Endodermal cell (in vitro differentiated cells): ENCODE measurements around the gene SPAG9. TPM values are rescaled to one million over a fixed set of nuclear protein-coding genes. Genes with fewer than 3 reads are reported as not detected.

Source experiments
- DNase-seq: peaks from one replicate; pipeline ENCODE4 v3.0.0-alpha.2; 2017
- H3K27ac ChIP-seq: 2 replicates; pipeline ENCODE4 v1.5.1; 2013; ENCODE audit warnings: mild to moderate bottlenecking, low read depth, low read length, moderate library complexity
- H3K27me3 ChIP-seq: 2 replicates; pipeline ENCODE4 v1.6.1; 2013; ENCODE audit warnings: mild to moderate bottlenecking, low read length, moderate library complexity; ENCODE audit not compliant: insufficient read depth, control insufficient read depth, poor library complexity, severe bottlenecking
- H3K36me3 ChIP-seq: 2 replicates; pipeline ENCODE4 v1.7.0; 2013; ENCODE audit warnings: mild to moderate bottlenecking, low read length, moderate library complexity; ENCODE audit not compliant: control insufficient read depth, insufficient read depth
- H3K4me1 ChIP-seq: one replicate; pipeline ENCODE4 v1.7.0; 2013; ENCODE audit warnings: low read length; ENCODE audit not compliant: control insufficient read depth, insufficient read depth
- H3K4me3 ChIP-seq: 2 replicates; pipeline ENCODE4 v1.5.1; 2013; ENCODE audit warnings: mild to moderate bottlenecking, low read length, moderate library complexity
- H3K9ac ChIP-seq: 2 replicates; pipeline ENCODE4 v1.6.1; 2013; ENCODE audit warnings: mild to moderate bottlenecking, low read length, moderate library complexity; ENCODE audit not compliant: poor library complexity, severe bottlenecking; ENCODE audit errors: extremely low read depth
- H3K9me3 ChIP-seq: 2 replicates; pipeline ENCODE4 v1.6.1; 2013; ENCODE audit warnings: mild to moderate bottlenecking, low read length, moderate library complexity; ENCODE audit not compliant: control insufficient read depth
- H3K27ac Mint-ChIP-seq: 2 replicates; pipeline ENCODE4 v1.8.0; 2020; ENCODE audit warnings: mixed read lengths
- H3K27me3 Mint-ChIP-seq: 2 replicates; pipeline ENCODE4 v1.8.0; 2021; ENCODE audit warnings: mild to moderate bottlenecking, mixed read lengths; ENCODE audit not compliant: insufficient read depth
- H3K36me3 Mint-ChIP-seq: 2 replicates; pipeline ENCODE4 v1.8.0; 2020; ENCODE audit warnings: low read depth, mixed read lengths
- H3K4me1 Mint-ChIP-seq: 2 replicates; pipeline ENCODE4 v1.8.0; 2020; ENCODE audit warnings: mixed read lengths
- H3K4me3 Mint-ChIP-seq: 2 replicates; pipeline ENCODE4 v1.8.0; 2020; ENCODE audit warnings: mild to moderate bottlenecking, moderate library complexity, mixed read lengths
- H3K9me3 Mint-ChIP-seq: 2 replicates; pipeline ENCODE4 v1.8.0; 2020; ENCODE audit warnings: mild to moderate bottlenecking, mixed read lengths
- WGBS, 2 experiments: methylation state at CpG; one replicate each; pipeline versions ENCODE4 v1.1.5 to v1.1.7; 2013; ENCODE audit warnings: missing lambda C conversion rate in 2 of 2, mixed read lengths in 1 of 2; ENCODE audit not compliant: insufficient coverage in 1 of 2, insufficient read length in 1 of 2; 5-methylcytosine and 5-hydroxymethylcytosine counted together
- total RNA-seq, 2 donors: library from RNA; stranded (reverse); fragmentation: NEBNext Ultra II Directional in 1 of 2; extraction: Animal tissue kit (Norgen Biotek cat#: 25700) in 1 of 2; gene quantifications; 2 replicates in 1 of 2; 3 replicates in 1 of 2; pipeline ENCODE4 v1.2.1, GENCODE V29; 2021
- TF ChIP-seq, protein P1 (sequence below): fragments of 200-600 bp; sonication (generic); conservative IDR thresholded peaks from 2 replicates; pipeline ENCODE4 v1.5.0; 2021; ENCODE audit warnings: antibody characterized with exemption, mild to moderate bottlenecking

Gene SPAG9
- total RNA-seq, 2 donors from 2014 or later, result 64.8 to 77.7 TPM

DNA sequence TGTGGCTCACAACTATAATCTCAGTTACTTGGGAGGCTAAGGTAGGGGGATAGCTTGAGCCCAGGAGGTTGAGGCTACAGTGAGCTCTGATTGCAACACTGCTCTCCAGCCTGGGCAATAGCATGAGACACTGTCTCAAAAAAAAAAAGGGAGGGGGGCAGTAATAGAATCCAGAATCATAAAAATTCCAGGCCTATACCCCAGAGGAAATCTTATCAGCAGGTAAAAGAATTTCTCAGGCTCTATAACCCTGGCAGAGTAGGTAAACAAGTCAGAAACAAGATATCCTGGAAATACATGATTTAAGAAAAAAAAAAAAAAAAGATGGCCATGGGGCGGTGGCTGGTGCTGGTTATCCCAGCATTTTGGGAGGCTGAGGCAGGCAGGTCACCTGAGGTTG, 12.9 kb downstream of the SPAG9 start:
- H3K27me3 Mint-ChIP-seq, result no peaks in the 10 kb centered on the region
- TF ChIP-seq, protein P1, sequence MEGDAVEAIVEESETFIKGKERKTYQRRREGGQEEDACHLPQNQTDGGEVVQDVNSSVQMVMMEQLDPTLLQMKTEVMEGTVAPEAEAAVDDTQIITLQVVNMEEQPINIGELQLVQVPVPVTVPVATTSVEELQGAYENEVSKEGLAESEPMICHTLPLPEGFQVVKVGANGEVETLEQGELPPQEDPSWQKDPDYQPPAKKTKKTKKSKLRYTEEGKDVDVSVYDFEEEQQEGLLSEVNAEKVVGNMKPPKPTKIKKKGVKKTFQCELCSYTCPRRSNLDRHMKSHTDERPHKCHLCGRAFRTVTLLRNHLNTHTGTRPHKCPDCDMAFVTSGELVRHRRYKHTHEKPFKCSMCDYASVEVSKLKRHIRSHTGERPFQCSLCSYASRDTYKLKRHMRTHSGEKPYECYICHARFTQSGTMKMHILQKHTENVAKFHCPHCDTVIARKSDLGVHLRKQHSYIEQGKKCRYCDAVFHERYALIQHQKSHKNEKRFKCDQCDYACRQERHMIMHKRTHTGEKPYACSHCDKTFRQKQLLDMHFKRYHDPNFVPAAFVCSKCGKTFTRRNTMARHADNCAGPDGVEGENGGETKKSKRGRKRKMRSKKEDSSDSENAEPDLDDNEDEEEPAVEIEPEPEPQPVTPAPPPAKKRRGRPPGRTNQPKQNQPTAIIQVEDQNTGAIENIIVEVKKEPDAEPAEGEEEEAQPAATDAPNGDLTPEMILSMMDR, result no peak
- WGBS, 2 experiments, result 93% methylated on average over 1 of the region's 1 CpG; no CpG with 5 or more reads in 1 of the 2 experiments

DNA sequence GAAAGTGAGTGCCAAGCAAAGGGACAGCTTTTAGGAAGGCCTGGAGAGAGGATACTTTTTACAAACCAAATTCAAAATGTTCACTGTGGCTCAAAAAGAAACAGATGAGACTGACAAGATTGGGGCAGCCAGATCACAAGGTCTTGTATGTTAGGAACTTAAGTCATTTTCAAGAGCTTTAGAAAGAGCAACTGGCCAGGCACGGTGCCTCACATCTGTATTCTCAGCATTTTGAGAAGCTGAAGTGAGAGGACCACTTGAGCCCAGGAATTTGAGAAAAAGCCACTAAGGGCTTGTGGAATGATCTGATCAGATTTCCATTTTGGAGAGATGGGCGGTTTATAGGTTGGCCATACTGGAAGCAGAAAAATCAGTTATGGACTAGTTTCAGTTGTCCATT, 17.2 kb downstream of the SPAG9 start:
- TF ChIP-seq, protein P1, result no peak
- peaks cover 3% of the 10 kb centered on the region for H3K36me3 Mint-ChIP-seq
- no peak overlapping the region for H3K9ac ChIP-seq
- H3K4me1 ChIP-seq, result no peaks in the 10 kb centered on the region
- no peaks in the 10 kb centered on the region for H3K27me3 ChIP-seq
- H3K36me3 ChIP-seq, result no peaks in the 10 kb centered on the region
- no peak overlapping the region for H3K4me3 Mint-ChIP-seq
- H3K27ac ChIP-seq, result no peak overlapping the region
- H3K27ac Mint-ChIP-seq, result no peak overlapping the region
- peak; percentile 29 for DNase-seq
- H3K4me1 Mint-ChIP-seq, result no peaks in the 10 kb centered on the region
- H3K27me3 Mint-ChIP-seq, result no peaks in the 10 kb centered on the region
- no peaks in the 10 kb centered on the region for H3K9me3 ChIP-seq
- no peak overlapping the region for H3K4me3 ChIP-seq
- no peaks in the 10 kb centered on the region for H3K9me3 Mint-ChIP-seq
- whole genome bisulfite sequencing, 2 experiments, result 80 to 92% methylated on average over 2 of the region's 2 CpGs

More for the DNA sequence above, 12.9 kb downstream of the SPAG9 start:
- no peak overlapping the region for H3K4me3 ChIP-seq
- peaks cover 5% of the 10 kb centered on the region for H3K36me3 ChIP-seq
- H3K9me3 ChIP-seq, result no peaks in the 10 kb centered on the region
- no peak overlapping the region for H3K9ac ChIP-seq
- H3K27me3 ChIP-seq, result no peaks in the 10 kb centered on the region
- H3K9me3 Mint-ChIP-seq, result no peaks in the 10 kb centered on the region
- no peak overlapping the region for H3K27ac ChIP-seq
- H3K4me1 Mint-ChIP-seq, result no peaks in the 10 kb centered on the region
- H3K4me3 Mint-ChIP-seq, result no peak overlapping the region
- H3K36me3 Mint-ChIP-seq, result peaks cover 13% of the 10 kb centered on the region
- no peaks in the 10 kb centered on the region for H3K4me1 ChIP-seq
- no peak for DNase-seq
- no peak overlapping the region for H3K27ac Mint-ChIP-seq

DNA sequence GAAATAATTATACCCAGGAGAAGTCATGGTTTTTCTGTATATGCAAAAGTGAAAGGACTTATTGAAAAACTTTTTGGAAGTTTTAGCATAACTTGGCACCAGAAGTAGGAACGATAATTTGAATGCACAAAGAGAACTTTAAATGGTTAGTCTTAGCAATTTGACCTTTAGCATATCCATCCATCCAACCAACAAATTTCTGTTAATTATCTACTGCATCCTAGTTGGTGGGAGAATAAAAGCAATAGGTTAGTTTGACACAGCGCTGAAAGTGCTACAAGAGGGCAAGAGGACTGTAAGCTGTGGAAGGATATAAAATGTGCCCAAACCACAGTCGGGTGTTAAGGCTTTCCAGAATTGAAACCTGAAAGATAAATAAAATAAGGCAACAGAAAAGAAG, 17.6 kb downstream of the SPAG9 start:
- no peaks in the 10 kb centered on the region for H3K27me3 Mint-ChIP-seq
- Histone ChIP-seq H3K27ac (no peak overlapping the region), H3K27me3 (no peaks in the 10 kb centered on the region), H3K36me3 (no peaks in the 10 kb centered on the region), H3K9ac (no peak overlapping the region), H3K4me1 (no peaks in the 10 kb centered on the region), H3K9me3 (no peaks in the 10 kb centered on the region), H3K4me3 (no peak overlapping the region)
- no peaks in the 10 kb centered on the region for H3K9me3 Mint-ChIP-seq
- no peaks in the 10 kb centered on the region for H3K4me1 Mint-ChIP-seq
- TF ChIP-seq, protein P1, result no peak
- peak; percentile 15 for DNase-seq
- H3K36me3 Mint-ChIP-seq, result peaks cover 3% of the 10 kb centered on the region
- no peak overlapping the region for H3K4me3 Mint-ChIP-seq
- 96 to 100% methylated on average over 2 to 3 of the region's 3 CpGs for WGBS, 2 experiments
- H3K27ac Mint-ChIP-seq, result no peak overlapping the region
